ENCODE measurements around the gene TGFBR3L. TPM values are rescaled to one million over a fixed set of nuclear protein-coding genes. Genes with fewer than 3 reads are reported as not detected.
"Not testable (repeated sequence)": the region's sequence is repeated elsewhere in the genome, so short reads cannot be mapped to it uniquely, and the experiment has no call there.

TGFBR3L gene
- total RNA-seq, 5 donors from 2014 or later (not counting 1 experiment from before 2014, with no cell fraction given) = 0.76 to 4.5 (median 1.3) TPM

GRCh38 chr19:7928334-7928706, 13.7 kb downstream of the TGFBR3L start:
- CTCF ChIA-PET = interaction anchor here (0.7 to 2.7 kb wide), 3 partner anchors 10 to 1413 kb away, joined by 3 to 15 read pairs (median 3); partner anchors contain the start of gene TIMM44 (in 1 of the 2)
- POLR2A ChIA-PET = interaction anchor here in 1 of 2 donors (0.6 kb wide), 1 partner anchor 100 kb away, joined by 14 read pairs; no protein-coding TSS in a partner anchor
- Mint-ChIP-seq H3K4me1 (peaks cover 0 to 19% (median 12%) of the 10 kb centered on the region in 3 donors), H3K27ac (peak overlapping the region in 1 of 2 donors; percentile 0), H3K27me3 (no peaks in the 10 kb centered on the region), H3K9me3 (no peaks in the 10 kb centered on the region), H3K36me3 (no peaks in the 10 kb centered on the region), H3K4me3 (peak overlapping the region in 1 of 3 donors; percentile 38)
- Histone ChIP-seq H3K9me3 (no peaks in the 10 kb centered on the region), H3K4me1 (ENCODE audit: control insufficient read depth in 1 of 2, extremely low read depth in 1 of 2, insufficient read depth in 2 of 2, low read length in 2 of 2) (peaks cover 2 to 21% of the 10 kb centered on the region in 2 experiments), H3K36me3 (ENCODE audit: control insufficient read depth in 2 of 2, extremely low read depth in 1 of 2, insufficient read depth in 1 of 2, low read length in 1 of 2) (peaks cover 5 to 27% of the 10 kb centered on the region in 2 donors), H3K27ac (ENCODE audit: low read length) (no peak overlapping the region), H3K4me3 (ENCODE audit: control insufficient read depth in 1 of 2, extremely low read depth in 1 of 2, low read length in 1 of 2) (no peak overlapping the region), H3K27me3 (replicated peaks in 1 of 2; ENCODE audit: control insufficient read depth in 2 of 2, extremely low read depth in 1 of 2, insufficient read depth in 2 of 2, low read length in 1 of 2) (no peaks in the 10 kb centered on the region)
- WGBS (ENCODE audit: insufficient coverage) = 87% methylated on average over 8 of the region's 9 CpGs
- ATAC-seq (replicated peaks in 1 of 4) (no peak), DNase-seq (no peak)

GRCh38 chr19:7928741-7929701, 14.4 kb downstream of the TGFBR3L start:
- Mint-ChIP-seq H3K36me3 (peaks cover 2% of the 10 kb centered on the region), H3K27ac (peak overlapping the region in 1 of 2 donors; percentile 15), H3K4me1 (peaks cover 0 to 19% (median 12%) of the 10 kb centered on the region in 3 donors), H3K4me3 (peak overlapping the region in 1 of 3 donors; percentile 38), H3K27me3 (no peaks in the 10 kb centered on the region), H3K9me3 (no peaks in the 10 kb centered on the region)
- no peak overlapping the region for H3K4me3 ChIP-seq (ENCODE audit: control insufficient read depth in 1 of 2, extremely low read depth in 1 of 2, low read length in 1 of 2)
- H3K4me1 ChIP-seq (ENCODE audit: control insufficient read depth in 1 of 2, extremely low read depth in 1 of 2, insufficient read depth in 2 of 2, low read length in 2 of 2) = peaks cover 2 to 21% of the 10 kb centered on the region in 2 experiments
- no peak overlapping the region for H3K27ac ChIP-seq (ENCODE audit: low read length)
- CTCF ChIA-PET = interaction anchor here (0.7 to 2.7 kb wide), 4 partner anchors 8 to 15 kb away, joined by 3 to 15 read pairs (median 7); partner anchors contain the start of genes SNAPC2 (in 1 of the 2) and TIMM44 (in 1 of the 2)
- H3K27me3 ChIP-seq (replicated peaks in 1 of 2; ENCODE audit: control insufficient read depth in 2 of 2, extremely low read depth in 1 of 2, insufficient read depth in 2 of 2, low read length in 1 of 2) = no peaks in the 10 kb centered on the region
- H3K36me3 ChIP-seq (ENCODE audit: control insufficient read depth in 2 of 2, extremely low read depth in 1 of 2, insufficient read depth in 1 of 2, low read length in 1 of 2) = peaks cover 10 to 34% of the 10 kb centered on the region in 2 donors
- ATAC-seq (replicated peaks in 1 of 4) (peak; percentile 23 to 60 (median 37)), DNase-seq (peak in 34 of 35 experiments; percentile 43 to 89 (median 78))
- 93% methylated on average over 7 of the region's 24 CpGs for WGBS (ENCODE audit: insufficient coverage)
- H3K9me3 ChIP-seq = no peaks in the 10 kb centered on the region
- POLR2A ChIA-PET = interaction anchor here in 1 of 2 donors (0.6 kb wide), 1 partner anchor 99 kb away, joined by 14 read pairs; no protein-coding TSS in a partner anchor

DNA sequence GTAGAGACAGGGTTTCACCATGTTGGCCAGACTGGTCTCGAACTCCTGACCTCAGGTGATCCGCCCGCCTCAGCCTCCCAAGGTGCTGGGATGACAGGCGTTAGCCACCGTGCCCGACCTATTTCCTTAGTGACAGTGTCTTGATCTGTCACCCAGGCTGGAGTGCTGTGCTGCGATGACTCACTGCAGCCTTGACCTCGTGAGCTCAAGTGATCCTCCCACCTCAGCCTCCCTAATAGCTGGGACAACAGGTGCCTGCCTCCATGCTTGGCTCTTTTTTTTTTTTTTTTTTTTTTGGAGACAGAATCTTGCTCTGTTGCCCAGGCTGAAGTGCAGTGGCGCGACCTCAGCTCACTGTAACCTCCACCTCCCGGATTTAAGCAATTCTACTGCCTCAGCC, 15.4 kb downstream of the TGFBR3L start:
- not testable (repeated sequence) for H3K27me3 Mint-ChIP-seq; ATAC-seq (replicated peaks in 1 of 4); H3K9me3 ChIP-seq; H3K9me3 Mint-ChIP-seq; H3K4me3 ChIP-seq (ENCODE audit: control insufficient read depth in 1 of 2, extremely low read depth in 1 of 2, low read length in 1 of 2); H3K27ac ChIP-seq (ENCODE audit: low read length); H3K36me3 Mint-ChIP-seq; H3K4me3 Mint-ChIP-seq; H3K27ac Mint-ChIP-seq; H3K27me3 ChIP-seq (replicated peaks in 1 of 2; ENCODE audit: control insufficient read depth in 2 of 2, extremely low read depth in 1 of 2, insufficient read depth in 2 of 2, low read length in 1 of 2); DNase-seq
- peaks cover 18 to 44% of the 10 kb centered on the region in 2 donors for H3K36me3 ChIP-seq (ENCODE audit: control insufficient read depth in 2 of 2, extremely low read depth in 1 of 2, insufficient read depth in 1 of 2, low read length in 1 of 2)
- WGBS (ENCODE audit: insufficient coverage) = 50% methylated on average over 2 of the region's 11 CpGs
- POLR2A ChIA-PET = interaction anchor here in 1 of 2 donors (0.6 kb wide), 1 partner anchor 13 kb away, joined by 3 read pairs; no protein-coding TSS in a partner anchor
- H3K4me1 Mint-ChIP-seq = peaks cover 0 to 16% (median 12%) of the 10 kb centered on the region in 3 donors
- CTCF ChIA-PET = interaction anchor here in 1 of 2 donors (0.6 to 2.7 kb wide), 5 partner anchors 9 to 624 kb away, joined by 3 to 15 read pairs (median 6); partner anchors contain the start of genes SNAPC2 and TIMM44
- H3K4me1 ChIP-seq (ENCODE audit: control insufficient read depth in 1 of 2, extremely low read depth in 1 of 2, insufficient read depth in 2 of 2, low read length in 2 of 2) = peaks cover 2 to 16% of the 10 kb centered on the region in 2 experiments

GRCh38 chr19:7930765-7931164, 16.1 kb downstream of the TGFBR3L start:
- H3K27ac Mint-ChIP-seq = no peak overlapping the region
- no peak overlapping the region for H3K27ac ChIP-seq (ENCODE audit: low read length)
- no CpG with 5 or more reads among the region's 7 CpGs for WGBS (ENCODE audit: insufficient coverage)
- peaks cover 18 to 50% of the 10 kb centered on the region in 2 donors for H3K36me3 ChIP-seq (ENCODE audit: control insufficient read depth in 2 of 2, extremely low read depth in 1 of 2, insufficient read depth in 1 of 2, low read length in 1 of 2)
- H3K9me3 Mint-ChIP-seq = no peaks in the 10 kb centered on the region
- no peak overlapping the region for H3K4me3 Mint-ChIP-seq
- H3K4me1 Mint-ChIP-seq = peaks cover 0 to 14% (median 11%) of the 10 kb centered on the region in 3 donors
- H3K9me3 ChIP-seq = no peaks in the 10 kb centered on the region
- ChIA-PET POLR2A (no interaction called here), CTCF (interaction anchor here in 1 of 2 donors (0.6 to 2.7 kb wide), 3 partner anchors 13 to 625 kb away, joined by 4 to 15 read pairs (median 6); partner anchors contain the start of gene TIMM44)
- no peak for ATAC-seq (replicated peaks in 1 of 4)
- peaks cover 8% of the 10 kb centered on the region for H3K36me3 Mint-ChIP-seq
- H3K4me1 ChIP-seq (ENCODE audit: control insufficient read depth in 1 of 2, extremely low read depth in 1 of 2, insufficient read depth in 2 of 2, low read length in 2 of 2) = peaks cover 2 to 14% of the 10 kb centered on the region in 2 experiments
- H3K4me3 ChIP-seq (ENCODE audit: control insufficient read depth in 1 of 2, extremely low read depth in 1 of 2, low read length in 1 of 2) = no peak overlapping the region
- DNase-seq = no peak
- no peaks in the 10 kb centered on the region for H3K27me3 ChIP-seq (replicated peaks in 1 of 2; ENCODE audit: control insufficient read depth in 2 of 2, extremely low read depth in 1 of 2, insufficient read depth in 2 of 2, low read length in 1 of 2)
- no peaks in the 10 kb centered on the region for H3K27me3 Mint-ChIP-seq

DNA sequence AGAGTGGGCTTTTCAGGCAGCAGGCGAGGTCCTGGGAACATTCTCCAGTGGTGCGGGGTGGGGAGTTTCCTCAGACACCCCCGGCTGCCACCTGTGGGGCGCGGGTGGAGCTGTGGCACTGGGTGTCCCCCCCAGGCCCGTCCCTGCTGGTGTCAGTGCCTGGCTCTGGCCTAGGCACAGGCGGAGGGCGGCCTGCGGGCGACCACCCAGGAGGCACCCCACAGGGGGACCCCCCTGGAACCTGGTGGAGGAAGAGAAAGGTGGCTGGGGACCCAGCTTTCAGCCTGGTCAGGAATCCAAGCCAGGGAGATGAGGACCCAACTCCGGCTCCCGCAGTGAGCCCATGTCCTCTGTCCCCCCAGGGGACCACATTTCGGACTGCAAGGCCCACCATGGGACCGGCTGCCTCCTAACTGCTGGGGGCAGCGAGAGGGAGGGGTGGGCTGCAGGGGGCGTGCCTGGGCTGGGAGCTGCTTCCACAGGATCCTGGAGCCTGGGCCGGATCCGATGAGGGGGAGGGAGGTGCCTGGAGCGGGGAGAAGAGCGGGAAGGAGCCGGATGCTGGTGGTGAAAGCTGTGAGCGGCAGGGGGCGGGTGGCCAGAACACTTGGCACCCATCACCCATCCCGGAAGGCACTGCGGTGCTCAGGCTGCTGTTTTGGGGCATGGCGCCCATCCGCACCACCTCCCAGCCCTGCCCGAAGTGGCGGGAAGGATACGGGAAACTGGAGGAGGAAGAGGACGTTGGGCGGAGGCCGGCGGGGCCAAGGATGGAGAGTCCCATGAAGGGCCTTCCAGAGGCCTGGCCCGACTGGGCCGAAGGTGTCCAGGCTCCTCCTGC, 16.8 kb downstream of the TGFBR3L start:
- Mint-ChIP-seq H3K9me3 (no peaks in the 10 kb centered on the region), H3K4me1 (peaks cover 0 to 11% (median 8%) of the 10 kb centered on the region in 3 donors), H3K27ac (no peak overlapping the region), H3K27me3 (no peaks in the 10 kb centered on the region), H3K4me3 (no peak overlapping the region), H3K36me3 (peaks cover 9% of the 10 kb centered on the region)
- H3K27ac ChIP-seq (ENCODE audit: low read length) = no peak overlapping the region
- H3K9me3 ChIP-seq = no peaks in the 10 kb centered on the region
- ChIA-PET CTCF (no interaction called here), POLR2A (no interaction called here)
- 96% methylated on average over 23 of the region's 36 CpGs for WGBS (ENCODE audit: insufficient coverage)
- DNase-seq (no peak), ATAC-seq (replicated peaks in 1 of 4) (no peak)
- H3K36me3 ChIP-seq (ENCODE audit: control insufficient read depth in 2 of 2, extremely low read depth in 1 of 2, insufficient read depth in 1 of 2, low read length in 1 of 2) = peaks cover 21 to 54% of the 10 kb centered on the region in 2 donors
- peaks cover 2 to 10% of the 10 kb centered on the region in 2 experiments for H3K4me1 ChIP-seq (ENCODE audit: control insufficient read depth in 1 of 2, extremely low read depth in 1 of 2, insufficient read depth in 2 of 2, low read length in 2 of 2)
- no peaks in the 10 kb centered on the region for H3K27me3 ChIP-seq (replicated peaks in 1 of 2; ENCODE audit: control insufficient read depth in 2 of 2, extremely low read depth in 1 of 2, insufficient read depth in 2 of 2, low read length in 1 of 2)
- H3K4me3 ChIP-seq (ENCODE audit: control insufficient read depth in 1 of 2, extremely low read depth in 1 of 2, low read length in 1 of 2) = no peak overlapping the region
